Endodermal cell (in vitro differentiated cells): ENCODE measurements around the gene MTM1. TPM values are rescaled to one million over a fixed set of nuclear protein-coding genes. Genes with fewer than 3 reads are reported as not detected.

ENCODE experiments used
- DNase-seq: peaks from one replicate; pipeline ENCODE4 v3.0.0-alpha.2; 2017
- H3K27ac ChIP-seq: 2 replicates; pipeline ENCODE4 v1.5.1; 2013; ENCODE audit warnings: mild to moderate bottlenecking, low read depth, low read length, moderate library complexity
- H3K27me3 ChIP-seq: 2 replicates; pipeline ENCODE4 v1.6.1; 2013; ENCODE audit warnings: mild to moderate bottlenecking, low read length, moderate library complexity; ENCODE audit not compliant: insufficient read depth, control insufficient read depth, poor library complexity, severe bottlenecking
- H3K36me3 ChIP-seq: 2 replicates; pipeline ENCODE4 v1.7.0; 2013; ENCODE audit warnings: mild to moderate bottlenecking, low read length, moderate library complexity; ENCODE audit not compliant: control insufficient read depth, insufficient read depth
- H3K4me1 ChIP-seq: one replicate; pipeline ENCODE4 v1.7.0; 2013; ENCODE audit warnings: low read length; ENCODE audit not compliant: control insufficient read depth, insufficient read depth
- H3K4me3 ChIP-seq: 2 replicates; pipeline ENCODE4 v1.5.1; 2013; ENCODE audit warnings: mild to moderate bottlenecking, low read length, moderate library complexity
- H3K9ac ChIP-seq: 2 replicates; pipeline ENCODE4 v1.6.1; 2013; ENCODE audit warnings: mild to moderate bottlenecking, low read length, moderate library complexity; ENCODE audit not compliant: poor library complexity, severe bottlenecking; ENCODE audit errors: extremely low read depth
- H3K9me3 ChIP-seq: 2 replicates; pipeline ENCODE4 v1.6.1; 2013; ENCODE audit warnings: mild to moderate bottlenecking, low read length, moderate library complexity; ENCODE audit not compliant: control insufficient read depth
- H3K27ac Mint-ChIP-seq: 2 replicates; pipeline ENCODE4 v1.8.0; 2020; ENCODE audit warnings: mixed read lengths
- H3K27me3 Mint-ChIP-seq: 2 replicates; pipeline ENCODE4 v1.8.0; 2021; ENCODE audit warnings: mild to moderate bottlenecking, mixed read lengths; ENCODE audit not compliant: insufficient read depth
- H3K36me3 Mint-ChIP-seq: 2 replicates; pipeline ENCODE4 v1.8.0; 2020; ENCODE audit warnings: low read depth, mixed read lengths
- H3K4me1 Mint-ChIP-seq: 2 replicates; pipeline ENCODE4 v1.8.0; 2020; ENCODE audit warnings: mixed read lengths
- H3K4me3 Mint-ChIP-seq: 2 replicates; pipeline ENCODE4 v1.8.0; 2020; ENCODE audit warnings: mild to moderate bottlenecking, moderate library complexity, mixed read lengths
- H3K9me3 Mint-ChIP-seq: 2 replicates; pipeline ENCODE4 v1.8.0; 2020; ENCODE audit warnings: mild to moderate bottlenecking, mixed read lengths
- WGBS, 2 experiments: methylation state at CpG; one replicate each; pipeline versions ENCODE4 v1.1.5 to v1.1.7; 2013; ENCODE audit warnings: missing lambda C conversion rate in 2 of 2, mixed read lengths in 1 of 2; ENCODE audit not compliant: insufficient coverage in 1 of 2, insufficient read length in 1 of 2; 5-methylcytosine and 5-hydroxymethylcytosine counted together
- total RNA-seq, 2 donors: library from RNA; stranded (reverse); fragmentation: NEBNext Ultra II Directional in 1 of 2; extraction: Animal tissue kit (Norgen Biotek cat#: 25700) in 1 of 2; gene quantifications; 2 replicates in 1 of 2; 3 replicates in 1 of 2; pipeline ENCODE4 v1.2.1, GENCODE V29; 2021
- TF ChIP-seq, protein P1 (sequence below): fragments of 200-600 bp; sonication (generic); conservative IDR thresholded peaks from 2 replicates; pipeline ENCODE4 v1.5.0; 2021; ENCODE audit warnings: antibody characterized with exemption, mild to moderate bottlenecking

The MTM1 gene
- total RNA-seq, 2 donors from 2014 or later, result 5.9 to 9.8 TPM

GRCh38 chrX:150696331-150696730 is 127.9 kb downstream of the MTM1 start:
- peaks cover 42% of the 10 kb centered on the region for H3K9me3 Mint-ChIP-seq
- WGBS, 2 experiments, result no CpG with 5 or more reads among the region's 1 CpG

GRCh38 chrX:150696866-150697265 is 128.4 kb downstream of the MTM1 start:
- Histone ChIP-seq H3K27ac (no peak overlapping the region), H3K9ac (no peak overlapping the region), H3K27me3 (no peaks in the 10 kb centered on the region), H3K4me3 (no peak overlapping the region), H3K36me3 (peaks cover 7% of the 10 kb centered on the region), H3K9me3 (no peaks in the 10 kb centered on the region), H3K4me1 (no peaks in the 10 kb centered on the region)
- Mint-ChIP-seq H3K27me3 (no peaks in the 10 kb centered on the region), H3K4me1 (peaks cover 5% of the 10 kb centered on the region), H3K36me3 (no peaks in the 10 kb centered on the region), H3K4me3 (no peak overlapping the region), H3K9me3 (peaks cover 45% of the 10 kb centered on the region), H3K27ac (no peak overlapping the region)
- no peak for DNase-seq
- TF ChIP-seq, protein P1, sequence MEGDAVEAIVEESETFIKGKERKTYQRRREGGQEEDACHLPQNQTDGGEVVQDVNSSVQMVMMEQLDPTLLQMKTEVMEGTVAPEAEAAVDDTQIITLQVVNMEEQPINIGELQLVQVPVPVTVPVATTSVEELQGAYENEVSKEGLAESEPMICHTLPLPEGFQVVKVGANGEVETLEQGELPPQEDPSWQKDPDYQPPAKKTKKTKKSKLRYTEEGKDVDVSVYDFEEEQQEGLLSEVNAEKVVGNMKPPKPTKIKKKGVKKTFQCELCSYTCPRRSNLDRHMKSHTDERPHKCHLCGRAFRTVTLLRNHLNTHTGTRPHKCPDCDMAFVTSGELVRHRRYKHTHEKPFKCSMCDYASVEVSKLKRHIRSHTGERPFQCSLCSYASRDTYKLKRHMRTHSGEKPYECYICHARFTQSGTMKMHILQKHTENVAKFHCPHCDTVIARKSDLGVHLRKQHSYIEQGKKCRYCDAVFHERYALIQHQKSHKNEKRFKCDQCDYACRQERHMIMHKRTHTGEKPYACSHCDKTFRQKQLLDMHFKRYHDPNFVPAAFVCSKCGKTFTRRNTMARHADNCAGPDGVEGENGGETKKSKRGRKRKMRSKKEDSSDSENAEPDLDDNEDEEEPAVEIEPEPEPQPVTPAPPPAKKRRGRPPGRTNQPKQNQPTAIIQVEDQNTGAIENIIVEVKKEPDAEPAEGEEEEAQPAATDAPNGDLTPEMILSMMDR, result no peak
- 90% methylated on average over 2 of the region's 4 CpGs; no CpG with 5 or more reads in 1 of the 2 experiments for WGBS, 2 experiments

More at GRCh38 chrX:150696331-150696730, 127.9 kb downstream of the MTM1 start:
- Mint-ChIP-seq H3K36me3 (peaks cover 2% of the 10 kb centered on the region), H3K27ac (no peak overlapping the region), H3K4me3 (no peak overlapping the region), H3K4me1 (peaks cover 5% of the 10 kb centered on the region), H3K27me3 (no peaks in the 10 kb centered on the region)
- DNase-seq, result no peak
- H3K4me1 ChIP-seq, result no peaks in the 10 kb centered on the region
- H3K27me3 ChIP-seq, result no peaks in the 10 kb centered on the region
- no peaks in the 10 kb centered on the region for H3K9me3 ChIP-seq
- H3K27ac ChIP-seq, result no peak overlapping the region
- no peak overlapping the region for H3K4me3 ChIP-seq
- no peak overlapping the region for H3K9ac ChIP-seq
- H3K36me3 ChIP-seq, result peaks cover 4% of the 10 kb centered on the region
- TF ChIP-seq, protein P1, result no peak

DNA sequence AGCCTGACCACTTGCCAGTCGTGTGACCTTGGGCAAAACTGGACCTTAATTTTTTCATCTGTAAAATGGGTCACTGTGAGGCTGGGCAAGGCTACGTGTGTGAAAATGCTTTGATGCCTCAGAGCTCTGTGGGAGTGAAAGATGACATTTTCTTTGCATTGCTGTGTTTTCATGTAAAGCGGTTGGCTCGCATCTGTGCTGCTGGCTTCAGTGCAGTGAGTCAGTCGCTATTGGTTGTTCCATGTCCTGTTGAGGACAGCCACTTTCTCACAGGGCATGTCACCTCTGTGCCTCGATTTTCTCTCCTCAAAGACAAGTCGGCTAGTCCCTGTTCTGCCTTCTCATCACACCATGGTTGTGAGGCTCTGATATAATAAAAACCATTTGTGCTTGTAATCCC is 129.2 kb downstream of the MTM1 start:
- H3K9me3 Mint-ChIP-seq, result peaks cover 40% of the 10 kb centered on the region

More for the DNA sequence above, 129.2 kb downstream of the MTM1 start:
- no peak overlapping the region for H3K4me3 ChIP-seq
- H3K4me3 Mint-ChIP-seq, result no peak overlapping the region
- peaks cover under 1% of the 10 kb centered on the region for H3K4me1 Mint-ChIP-seq
- WGBS, 2 experiments, result 94 to 100% methylated on average over 2 to 7 of the region's 7 CpGs
- no peaks in the 10 kb centered on the region for H3K27me3 ChIP-seq
- no peaks in the 10 kb centered on the region for H3K4me1 ChIP-seq
- no peaks in the 10 kb centered on the region for H3K36me3 Mint-ChIP-seq
- no peak overlapping the region for H3K27ac ChIP-seq
- TF ChIP-seq, protein P1, result no peak
- H3K9me3 ChIP-seq, result no peaks in the 10 kb centered on the region
- no peak overlapping the region for H3K27ac Mint-ChIP-seq
- peaks cover 7% of the 10 kb centered on the region for H3K36me3 ChIP-seq
- no peak for DNase-seq
- no peaks in the 10 kb centered on the region for H3K27me3 Mint-ChIP-seq
- H3K9ac ChIP-seq, result no peak overlapping the region
